Right lobe of liver (tissue), 6 donors: ENCODE measurements around the gene PGAM2. TPM values are rescaled to one million over a fixed set of nuclear protein-coding genes. Genes with fewer than 3 reads are reported as not detected.

Experiments used
- ATAC-seq, 4 donors: fragments of 200-7000 bp; cut with Tn5 transposase; one replicate each; pipeline ENCODE4 v1.9.1; 2020; ENCODE audit warnings: mild to moderate bottlenecking in 4 of 4, moderate library complexity in 4 of 4
- DNase-seq, 3 donors: peaks; one replicate each; pipeline ENCODE4 v3.0.0-alpha.2; 2020
- H3K27ac ChIP-seq, 3 donors: fragments of 200-600 bp; one replicate each; pipeline ENCODE4 v1.8.0; 2022
- H3K27me3 ChIP-seq, 2 donors: fragments of 200-600 bp; one replicate each; pipeline ENCODE4 v1.8.0; 2022
- H3K36me3 ChIP-seq, 4 donors: fragments of 200-600 bp; sonication (generic) in 1 of 4; one replicate each; pipeline versions ENCODE4 v1.5.1 to v1.8.0; 2017 to 2022; ENCODE audit warnings: control low read depth in 1 of 4
- H3K4me1 ChIP-seq, 4 donors: fragments of 200-600 bp; sonication (generic) in 1 of 4; one replicate each; pipeline versions ENCODE4 v1.5.1 to v1.8.0; 2017 to 2022; ENCODE audit warnings: control low read depth in 1 of 4
- H3K4me3 ChIP-seq, 3 donors: fragments of 200-600 bp; one replicate each; pipeline ENCODE4 v1.8.0; 2022
- H3K9me3 ChIP-seq, 4 donors: fragments of 200-600 bp; sonication (generic) in 1 of 4; one replicate each; pipeline versions ENCODE4 v1.5.1 to v1.8.0; 2017 to 2022; ENCODE audit warnings: control low read depth in 1 of 4
- CTCF ChIP-seq, 4 donors: fragments of 200-600 bp in 3 of 4; fragments of 450-650 bp in 1 of 4; IDR thresholded peaks; one replicate each; pipeline versions ENCODE4 v1.5.1 to v1.8.0; 2016 to 2022; ENCODE audit warnings: antibody characterized with exemption in 4 of 4, mild to moderate bottlenecking in 2 of 4
- POLR2A ChIP-seq: fragments of 450-650 bp; IDR thresholded peaks from one replicate; pipeline ENCODE4 v1.6.1; 2017; ENCODE audit warnings: antibody characterized with exemption, mild to moderate bottlenecking
- WGBS: methylation state at CpG from one replicate; pipeline ENCODE4 v1.1.6; 2018; ENCODE audit warnings: low coverage, low lambda C conversion rate; ENCODE audit not compliant: insufficient coverage; ENCODE audit errors: missing lambda C conversion rate; 5-methylcytosine and 5-hydroxymethylcytosine counted together
- intact Hi-C, 2 donors: fragments of 100-400 bp; cut with DNase I; formaldehyde crosslinking; loops; one replicate each; pipeline versions ENCODE4 v1.11.2 to v1.14.1; 2022
- total RNA-seq, 6 experiments: library from RNA; depleted of rRNA in 2 of 6; stranded (reverse); fragments of >200 nt in 2 of 6; fragmentation: NEBNext Ultra II Directional in 3 of 6; extraction: Animal tissue kit (Norgen Biotek cat#: 25700) in 3 of 6; gene quantifications; one replicate each; pipeline versions ENCODE4 v1.1.0 to v1.2.4, GENCODE V29; 2016 to 2023
- donor health status: DM: no; HTN: yes; CAD: no.
- donor health status: DM: no; HTN: no; CAD: no.
- donor health status: DM: no; HTN: no; CAD: no.
- donor health status: DM: no; HTN: yes; CAD: no.
- donor health status: DM: no; HTN: yes; CAD: no.

Gene PGAM2
- total RNA-seq, 6 experiments from 2014 or later = 0.31 to 0.56 (median 0.46) TPM; not detected in 3

GRCh38 chr7:44106311-44107065, 41.1 kb upstream of the PGAM2 start:
- no peak for ATAC-seq
- Histone ChIP-seq H3K9me3 (no peaks in the 10 kb centered on the region), H3K27ac (no peak overlapping the region), H3K4me3 (no peak overlapping the region), H3K36me3 (no peaks in the 10 kb centered on the region), H3K4me1 (no peaks in the 10 kb centered on the region), H3K27me3 (no peaks in the 10 kb centered on the region)
- TF ChIP-seq POLR2A (no peak), CTCF (IDR thresholded peaks at IDR 0.05) (no peak)
- no peak for DNase-seq
- intact Hi-C loops = no loop called here
- WGBS = 80% methylated on average over 6 of the region's 10 CpGs

- no peak overlapping the region for H3K27ac ChIP-seq
- WGBS = 80% methylated on average over 2 of the region's 2 CpGs
- ATAC-seq = no peak
These were observed 40.5 kb upstream of the PGAM2 start for GRCh38 chr7:44105832-44106231.

GRCh38 chr7:44104860-44105771, 39.7 kb upstream of the PGAM2 start:
- ATAC-seq (no peak), DNase-seq (peak in 1 of 3 donors; percentile 49)
- H3K9me3 ChIP-seq = no peaks in the 10 kb centered on the region
- no peaks in the 10 kb centered on the region for H3K36me3 ChIP-seq
- no peaks in the 10 kb centered on the region for H3K4me1 ChIP-seq
- intact Hi-C loops = no loop called here
- no peak for TF ChIP-seq CTCF (IDR thresholded peaks at IDR 0.05)
- no peak for TF ChIP-seq POLR2A
- H3K4me3 ChIP-seq = peak overlapping the region; percentile 16 to 33 (median 21)
- 37% methylated on average over 10 of the region's 28 CpGs for WGBS
- H3K27me3 ChIP-seq = no peaks in the 10 kb centered on the region
- H3K27ac ChIP-seq = peak overlapping the region in 2 of 3 donors; percentile 18 to 28

More at GRCh38 chr7:44105832-44106231, 40.5 kb upstream of the PGAM2 start:
- H3K36me3 ChIP-seq = no peaks in the 10 kb centered on the region
- TF ChIP-seq POLR2A (no peak), CTCF (IDR thresholded peaks at IDR 0.05) (no peak)
- no peak for DNase-seq
- intact Hi-C loops = no loop called here
- H3K27me3 ChIP-seq = no peaks in the 10 kb centered on the region
- peak overlapping the region in 1 of 3 donors; percentile 21 for H3K4me3 ChIP-seq
- H3K4me1 ChIP-seq = no peaks in the 10 kb centered on the region
- H3K9me3 ChIP-seq = no peaks in the 10 kb centered on the region

GRCh38 chr7:44103923-44104859, 38.8 kb upstream of the PGAM2 start, which contains the start of gene AEBP1:
AEBP1 (plus strand) TSS chr7:44104345; CDS start chr7:44104666, 321 bp downstream.
- H3K36me3 ChIP-seq = no peaks in the 10 kb centered on the region
- H3K4me1 ChIP-seq = no peaks in the 10 kb centered on the region
- DNase-seq (peak in 1 of 3 donors; percentile 40), ATAC-seq (peak in 3 of 4 donors; percentile 11 to 34 (median 30))
- peak within 1 kb of the TSS; percentile 16 to 33 (median 21) for H3K4me3 ChIP-seq
- H3K27ac ChIP-seq = peak within 1 kb of the TSS in 2 of 3 donors; percentile 18 to 28
- WGBS = 4% methylated on average over 21 of the region's 87 CpGs
- no peak for TF ChIP-seq POLR2A
- TF ChIP-seq CTCF (IDR thresholded peaks at IDR 0.05) = no peak
- intact Hi-C loops = no loop called here
- H3K9me3 ChIP-seq = no peaks in the 10 kb centered on the region
- no peaks in the 10 kb centered on the region for H3K27me3 ChIP-seq
